IMR-90 (cell line): ENCODE results near the gene LRRC4C. TPM values are rescaled to one million over a fixed set of nuclear protein-coding genes. Genes with fewer than 3 reads are reported as not detected.

Source experiments
- ATAC-seq: fragments of 200-7000 bp; cut with Tn5 transposase; 2 replicates; pipeline ENCODE4 v1.9.1; 2020; ENCODE audit warnings: low read depth, mild to moderate bottlenecking, moderate library complexity
- BruUV-seq: library from RNA; stranded (reverse); fragments of 400-500 nt; replicated peaks from 2 replicates; lab custom pipeline; 2021; lab: Mats Ljungman, UMichigan
- CTCF ChIA-PET: fragments of 300-600 bp; formaldehyde crosslinking; extraction: SDS; loops from one replicate; lab custom pipeline; 2021; ENCODE audit warnings: antibody characterized with exemption; lab: Yijun Ruan, JAX
- POLR2A ChIA-PET: fragments of 300-600 bp; sonication (Branson Sonifier 250); formaldehyde crosslinking; loops from one replicate; lab custom pipeline; 2022; ENCODE audit warnings: antibody characterized with exemption; ENCODE audit not compliant: unreplicated experiment; lab: Charles Lee
- DNase-seq: peaks from one replicate; pipeline ENCODE4 v3.0.0; 2013
- H2AFZ ChIP-seq: replicated peaks from 2 replicates; pipeline ENCODE3; 2013; ENCODE audit warnings: low read length, mild to moderate bottlenecking; ENCODE audit not compliant: poor library complexity
- H2AK5ac ChIP-seq: 2 replicates; pipeline ENCODE4 v1.6.1; 2013; ENCODE audit warnings: low read depth, low read length, inconsistent platforms
- H2AK9ac ChIP-seq: replicated peaks from 2 replicates; pipeline ENCODE3; 2013; ENCODE audit warnings: mild to moderate bottlenecking, low read depth, low read length, moderate library complexity; ENCODE audit not compliant: poor library complexity
- H2BK120ac ChIP-seq: 2 replicates; pipeline ENCODE4 v1.6.1; 2013; ENCODE audit warnings: low read depth, low read length, inconsistent platforms
- H2BK15ac ChIP-seq: 3 replicates; pipeline ENCODE4 v1.6.1; 2013; ENCODE audit warnings: low read depth, low read length, inconsistent platforms
- H2BK20ac ChIP-seq: 2 replicates; pipeline ENCODE4 v1.6.1; 2013; ENCODE audit warnings: low read depth, mild to moderate bottlenecking, inconsistent platforms, low read length, moderate library complexity
- H2BK5ac ChIP-seq: 2 replicates; pipeline ENCODE4 v1.6.1; 2013; ENCODE audit warnings: mild to moderate bottlenecking, low read depth, low read length, inconsistent platforms; ENCODE audit not compliant: poor library complexity, severe bottlenecking
- H3K14ac ChIP-seq: replicated peaks from 2 replicates; pipeline ENCODE4 v1.6.1; 2013; ENCODE audit warnings: low read depth, low read length, inconsistent platforms
- H3K18ac ChIP-seq: 2 replicates; pipeline ENCODE4 v1.6.1; 2013; ENCODE audit warnings: low read depth, low read length, control low read depth
- H3K23ac ChIP-seq: 2 replicates; pipeline ENCODE4 v1.6.1; 2013; ENCODE audit warnings: low read depth, low read length, inconsistent platforms
- H3K27ac ChIP-seq: 2 replicates; pipeline ENCODE4 v1.5.1; 2013; ENCODE audit warnings: mild to moderate bottlenecking, control low read depth, low read length; ENCODE audit not compliant: insufficient read depth
- H3K27me3 ChIP-seq: 2 replicates; pipeline ENCODE4 v1.6.1; 2013; ENCODE audit warnings: low read length; ENCODE audit not compliant: control insufficient read depth, insufficient read depth
- H3K36me3 ChIP-seq: 2 replicates; pipeline ENCODE4 v1.6.1; 2013; ENCODE audit warnings: low read length, mixed read lengths; ENCODE audit not compliant: control insufficient read depth, insufficient read depth
- H3K4ac ChIP-seq: 2 replicates; pipeline ENCODE4 v1.6.1; 2013; ENCODE audit warnings: low read depth, low read length, inconsistent platforms
- H3K4me1 ChIP-seq: 2 replicates; pipeline ENCODE4 v1.6.1; 2013; ENCODE audit warnings: low read length, mixed read lengths; ENCODE audit not compliant: control insufficient read depth, insufficient read depth
- H3K4me2 ChIP-seq: 2 replicates; pipeline ENCODE4 v1.6.1; 2013; ENCODE audit warnings: low read depth, mild to moderate bottlenecking, control low read depth, low read length, moderate library complexity
- H3K4me3 ChIP-seq: 2 replicates; pipeline ENCODE4 v1.5.1; 2013; ENCODE audit warnings: low read depth, mild to moderate bottlenecking, control low read depth, low read length, moderate library complexity; ENCODE audit not compliant: insufficient read depth
- H3K56ac ChIP-seq: 2 replicates; pipeline ENCODE4 v1.6.1; 2013; ENCODE audit warnings: low read length, inconsistent platforms; ENCODE audit not compliant: insufficient read depth; ENCODE audit errors: extremely low read depth
- H3K79me1 ChIP-seq, 2 experiments: 2 replicates each; pipeline ENCODE4 v1.6.1; 2013; ENCODE audit warnings: low read length in 2 of 2, inconsistent platforms in 1 of 2, low read depth in 1 of 2
- H3K9ac ChIP-seq: 2 replicates; pipeline ENCODE4 v1.6.1; 2013; ENCODE audit warnings: low read depth, low read length, control low read depth
- H3K9me1 ChIP-seq: 2 replicates; pipeline ENCODE4 v1.6.1; 2013; ENCODE audit warnings: low read length, inconsistent platforms; ENCODE audit not compliant: insufficient read depth
- H3K9me3 ChIP-seq: 2 replicates; pipeline ENCODE4 v1.6.1; 2013; ENCODE audit warnings: low read length; ENCODE audit not compliant: control insufficient read depth, insufficient read depth
- H4K20me1 ChIP-seq: 2 replicates; pipeline ENCODE4 v1.6.1; 2013; ENCODE audit warnings: low read length, inconsistent platforms; ENCODE audit not compliant: insufficient read depth
- H4K5ac ChIP-seq: 2 replicates; pipeline ENCODE4 v1.6.1; 2013; ENCODE audit warnings: mild to moderate bottlenecking, low read depth, low read length, control low read depth
- H4K8ac ChIP-seq, 2 experiments: 2 replicates each; pipeline ENCODE4 v1.6.1; 2013; ENCODE audit warnings: low read depth in 2 of 2, low read length in 2 of 2, control low read depth in 1 of 2, inconsistent platforms in 1 of 2
- H4K91ac ChIP-seq: 2 replicates; pipeline ENCODE4 v1.6.1; 2013; ENCODE audit warnings: low read depth, low read length, inconsistent platforms; ENCODE audit not compliant: insufficient read depth
- CEBPB ChIP-seq: IDR thresholded peaks from 2 replicates; pipeline ENCODE4 v1.6.1; 2012; ENCODE audit warnings: low read depth, low read length, improper control_type of control experiment
- WGBS, 2 experiments: methylation state at CpG; one replicate each; pipeline versions ENCODE4 v1.1.5 to v1.1.7; 2013; ENCODE audit warnings: missing lambda C conversion rate in 2 of 2; ENCODE audit not compliant: insufficient read length in 1 of 2; ENCODE audit errors: extremely low coverage in 2 of 2; 5-methylcytosine and 5-hydroxymethylcytosine counted together
- dilution Hi-C: fragments of 300-500 bp; cut with HindIII; formaldehyde crosslinking; loops from one replicate; pipeline ENCODE4 v1.14.3; 2018; ENCODE audit warnings: low sequenced_read_pairs; ENCODE audit not compliant: unreplicated experiment
- in situ Hi-C: fragments of 300-500 bp; cut with MboI; formaldehyde crosslinking; loops from 3 replicates; pipeline ENCODE4 v1.14.3; 2019; ENCODE audit warnings: low sequenced_read_pairs, inconsistent platforms, mixed read lengths
- intact Hi-C: fragments of 100-400 bp; cut with micrococcal nuclease; formaldehyde crosslinking; loops from 2 replicates; pipeline ENCODE4 v1.10.0; 2022
- polyA plus RNA-seq, 3 experiments: library from polyadenylated mRNA; depleted of rRNA; stranded (reverse); fragments of >200 nt; gene quantifications; 2 replicates each; pipeline ENCODE4 v1.2.3, GENCODE V29; 2012; ENCODE audit warnings: low replicate concordance in 1 of 3
- total RNA-seq: library from RNA; depleted of rRNA; stranded (reverse); fragments of >200 nt; gene quantifications from 2 replicates; pipeline ENCODE4 v1.2.3, GENCODE V29; 2012

The LRRC4C gene
- total and polyA plus RNA-seq, 2 of the 4 experiments (the other 2 are of a cell fraction) = under 0.01 to 0.03 TPM

DNA sequence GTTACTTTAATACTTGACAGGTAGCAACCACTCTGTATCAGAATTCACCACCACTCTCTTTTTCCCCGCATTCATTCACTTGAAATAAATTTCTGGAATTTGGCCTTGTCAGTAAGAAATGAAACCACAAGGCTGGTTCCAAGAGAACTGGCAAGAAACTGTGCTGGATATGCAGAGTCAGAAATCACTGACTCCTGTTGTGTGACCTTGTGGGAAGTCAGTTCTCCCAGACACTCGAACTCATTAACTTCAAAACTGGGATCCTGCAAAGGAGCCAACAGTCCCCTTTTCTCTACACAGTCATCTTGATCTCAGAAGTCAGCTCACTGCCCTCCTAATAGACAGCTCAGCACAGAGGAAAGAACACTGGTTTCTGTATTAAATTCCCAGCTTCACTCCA lies 142.7 kb downstream of the LRRC4C start:
- Histone ChIP-seq H2AFZ (no peak overlapping the region), H3K23ac (no peak overlapping the region), H4K5ac (no peak overlapping the region), H3K4me2 (no peak overlapping the region), H2BK20ac (no peak overlapping the region), H2BK120ac (no peak overlapping the region), H4K8ac (no peak overlapping the region), H2BK15ac (no peak overlapping the region), H3K9me1 (no peaks in the 10 kb centered on the region), H3K9ac (no peak overlapping the region), H2AK5ac (no peak overlapping the region), H3K27me3 (no peaks in the 10 kb centered on the region), H3K27ac (no peak overlapping the region), H2BK5ac (no peak overlapping the region), H3K4ac (no peak overlapping the region), H3K18ac (no peak overlapping the region), H3K14ac (no peak overlapping the region), H2AK9ac (no peak overlapping the region), H4K20me1 (no peaks in the 10 kb centered on the region), H3K56ac (no peak overlapping the region), H3K79me1 (no peaks in the 10 kb centered on the region), H3K4me3 (no peak overlapping the region), H4K91ac (no peak overlapping the region), H3K9me3 (0 out of 2 replicates have a peak, but pooled peaks cover 4% of the 10 kb centered on the region), H3K36me3 (no peaks in the 10 kb centered on the region), H3K4me1 (no peaks in the 10 kb centered on the region)
- no peak for DNase-seq
- no peak for TF ChIP-seq CEBPB
- no peak for ATAC-seq
- POLR2A ChIA-PET = no interaction called here
- CTCF ChIA-PET = interaction anchor here (0.7 kb wide), 1 partner anchor 231 kb away, joined by 4 read pairs; no protein-coding TSS in a partner anchor
- dilution Hi-C loops = no loop called here
- intact Hi-C loops = no loop called here
- in situ Hi-C loops = no loop called here
- WGBS, 2 experiments = no CpG with 5 or more reads among the region's 2 CpGs
- no TSS peak for BruUV-seq
